Trophoblast cell (in vitro differentiated cells and primary cell): ENCODE measurements around the gene TADA3. TPM values are rescaled to one million over a fixed set of nuclear protein-coding genes. Genes with fewer than 3 reads are reported as not detected.

Source experiments
- DNase-seq, 2 donors: peaks; one replicate each; pipeline ENCODE4 v3.0.0-alpha.2; 2016
- H2AFZ ChIP-seq: 2 replicates; pipeline ENCODE4 v1.6.1; 2013; ENCODE audit warnings: low read length, moderate library complexity, mild to moderate bottlenecking; ENCODE audit not compliant: insufficient read depth, poor library complexity
- H2AK5ac ChIP-seq: 2 replicates; pipeline ENCODE4 v1.6.1; 2013; ENCODE audit warnings: mild to moderate bottlenecking, low read length
- H2BK120ac ChIP-seq: 2 replicates; pipeline ENCODE4 v1.6.1; 2013; ENCODE audit warnings: low read length, mild to moderate bottlenecking, moderate library complexity; ENCODE audit not compliant: insufficient read depth, poor library complexity
- H2BK12ac ChIP-seq: 2 replicates; pipeline ENCODE4 v1.6.1; 2013; ENCODE audit warnings: mild to moderate bottlenecking, low read length, moderate library complexity
- H2BK5ac ChIP-seq: 2 replicates; pipeline ENCODE4 v1.6.1; 2013; ENCODE audit warnings: low read length, low read depth, moderate library complexity, mild to moderate bottlenecking; ENCODE audit not compliant: poor library complexity
- H3K14ac ChIP-seq: 2 replicates; pipeline ENCODE4 v1.6.1; 2013; ENCODE audit warnings: mild to moderate bottlenecking, low read length
- H3K18ac ChIP-seq: 2 replicates; pipeline ENCODE4 v1.6.1; 2013; ENCODE audit warnings: mild to moderate bottlenecking, low read length
- H3K23ac ChIP-seq: 2 replicates; pipeline ENCODE4 v1.6.1; 2013; ENCODE audit warnings: low read length
- H3K27ac ChIP-seq: 2 replicates; pipeline ENCODE4 v1.5.1; 2013; ENCODE audit warnings: low read depth, mild to moderate bottlenecking, inconsistent platforms, low read length, moderate library complexity
- H3K27me3 ChIP-seq: 2 replicates; pipeline ENCODE4 v1.6.1; 2013; ENCODE audit warnings: inconsistent platforms, mild to moderate bottlenecking, low read length, moderate library complexity; ENCODE audit not compliant: insufficient read depth
- H3K36me3 ChIP-seq, 2 experiments: 1 replicate in 1 of 2; 2 replicates in 1 of 2; pipeline ENCODE4 v1.6.1; 2013; ENCODE audit warnings: low read length in 2 of 2, mild to moderate bottlenecking in 2 of 2, moderate library complexity in 1 of 2; ENCODE audit not compliant: insufficient read depth in 2 of 2, control insufficient read depth in 1 of 2
- H3K4ac ChIP-seq: 2 replicates; pipeline ENCODE4 v1.6.1; 2013; ENCODE audit warnings: low read depth, mild to moderate bottlenecking, low read length, moderate library complexity
- H3K4me1 ChIP-seq, 2 experiments: 1 replicate in 1 of 2; 2 replicates in 1 of 2; pipeline ENCODE4 v1.6.1; 2013; ENCODE audit warnings: low read length in 2 of 2, mild to moderate bottlenecking in 2 of 2, moderate library complexity in 1 of 2; ENCODE audit not compliant: insufficient read depth in 2 of 2, control insufficient read depth in 1 of 2
- H3K4me2 ChIP-seq: 2 replicates; pipeline ENCODE4 v1.6.1; 2013; ENCODE audit warnings: inconsistent platforms, mild to moderate bottlenecking, low read length, moderate library complexity
- H3K4me3 ChIP-seq: 2 replicates; pipeline ENCODE4 v1.5.1; 2013; ENCODE audit warnings: mild to moderate bottlenecking, low read depth, low read length, inconsistent platforms
- H3K79me1 ChIP-seq: one replicate; pipeline ENCODE4 v1.6.1; 2013; ENCODE audit warnings: low read length
- H3K79me2 ChIP-seq: 2 replicates; pipeline ENCODE4 v1.6.1; 2013; ENCODE audit warnings: low read length, mild to moderate bottlenecking; ENCODE audit not compliant: control insufficient read depth, insufficient read depth, poor library complexity
- H3K9ac ChIP-seq: 2 replicates; pipeline ENCODE4 v1.6.1; 2013; ENCODE audit warnings: mild to moderate bottlenecking, low read length
- H3K9me3 ChIP-seq: 2 replicates; pipeline ENCODE4 v1.6.1; 2013; ENCODE audit warnings: low read depth, mild to moderate bottlenecking, control low read depth, inconsistent platforms, low read length; ENCODE audit not compliant: insufficient read depth
- H4K12ac ChIP-seq: 2 replicates; pipeline ENCODE4 v1.6.1; 2013; ENCODE audit warnings: low read depth, mild to moderate bottlenecking, low read length, moderate library complexity
- H4K8ac ChIP-seq: 2 replicates; pipeline ENCODE4 v1.6.1; 2013; ENCODE audit warnings: low read depth, mild to moderate bottlenecking, low read length, moderate library complexity
- H4K91ac ChIP-seq: one replicate; pipeline ENCODE4 v1.6.1; 2013; ENCODE audit warnings: low read depth, mild to moderate bottlenecking, low read length, moderate library complexity
- WGBS: extraction: QIAGEN DNeasy Blood & Tissue Kit; methylation state at CpG from one replicate; pipeline ENCODE4 v1.1.7; 2013; ENCODE audit warnings: missing lambda C conversion rate; ENCODE audit not compliant: insufficient read length, insufficient coverage; ENCODE audit errors: extremely low coverage; 5-methylcytosine and 5-hydroxymethylcytosine counted together
- polyA plus RNA-seq: library from polyadenylated mRNA; stranded (reverse); fragments of 200-250 nt; gene quantifications from 2 replicates; pipeline ENCODE4 v1.2.3, GENCODE V29; 2013

TADA3 gene, protein sequence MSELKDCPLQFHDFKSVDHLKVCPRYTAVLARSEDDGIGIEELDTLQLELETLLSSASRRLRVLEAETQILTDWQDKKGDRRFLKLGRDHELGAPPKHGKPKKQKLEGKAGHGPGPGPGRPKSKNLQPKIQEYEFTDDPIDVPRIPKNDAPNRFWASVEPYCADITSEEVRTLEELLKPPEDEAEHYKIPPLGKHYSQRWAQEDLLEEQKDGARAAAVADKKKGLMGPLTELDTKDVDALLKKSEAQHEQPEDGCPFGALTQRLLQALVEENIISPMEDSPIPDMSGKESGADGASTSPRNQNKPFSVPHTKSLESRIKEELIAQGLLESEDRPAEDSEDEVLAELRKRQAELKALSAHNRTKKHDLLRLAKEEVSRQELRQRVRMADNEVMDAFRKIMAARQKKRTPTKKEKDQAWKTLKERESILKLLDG
- polyA plus RNA-seq: 56.0 and 56.8 TPM in 2 replicates

GRCh38 chr3:9792405-9793160, at the start of gene TADA3, which contains the start of gene ARPC4:
Gene TADA3, minus strand, starts transcription at chr3:9792473. Its CDS starts 1,007 bp downstream, at chr3:9791466.
Gene ARPC4, plus strand, starts transcription at chr3:9793082. Its CDS starts 40 bp downstream, at chr3:9793122.
- peak within 1 kb of the TSS; percentile 93 for H3K9ac ChIP-seq
- peak within 1 kb of the TSS; percentile 61 for H2AK5ac ChIP-seq
- peak within 1 kb of the TSS; percentile 91 for H4K8ac ChIP-seq
- peak within 1 kb of the TSS; percentile 72 for H3K4me2 ChIP-seq
- peak within 1 kb of the TSS; percentile 58 for H2AFZ ChIP-seq
- H3K79me2 ChIP-seq: peaks cover 12% of the 10 kb centered on the region
- WGBS: no CpG with 5 or more reads among the region's 65 CpGs
- no peak within 1 kb of the TSS for H3K23ac ChIP-seq
- H3K79me1 ChIP-seq: peaks cover 14% of the 10 kb centered on the region
- peaks cover 3% of the 10 kb centered on the region in 2 experiments for H3K4me1 ChIP-seq
- peaks cover 16 to 31% of the 10 kb centered on the region in 2 experiments for H3K36me3 ChIP-seq
- H2BK12ac ChIP-seq: peak within 1 kb of the TSS; percentile 45
- H3K9me3 ChIP-seq: no peaks in the 10 kb centered on the region
- peak within 1 kb of the TSS; percentile 92 for H4K12ac ChIP-seq
- peak within 1 kb of the TSS; percentile 89 for H3K27ac ChIP-seq
- peak within 1 kb of the TSS; percentile 93 for H3K14ac ChIP-seq
- peak; percentile 97 to 98 for DNase-seq
- H2BK5ac ChIP-seq: peak within 1 kb of the TSS; percentile 96
- no peaks in the 10 kb centered on the region for H3K27me3 ChIP-seq
- peak within 1 kb of the TSS; percentile 93 for H3K4me3 ChIP-seq
- peak within 1 kb of the TSS; percentile 95 for H4K91ac ChIP-seq
- peak within 1 kb of the TSS; percentile 87 for H2BK120ac ChIP-seq
- peak within 1 kb of the TSS; percentile 67 for H3K18ac ChIP-seq
- H3K4ac ChIP-seq: peak within 1 kb of the TSS; percentile 78

DNA sequence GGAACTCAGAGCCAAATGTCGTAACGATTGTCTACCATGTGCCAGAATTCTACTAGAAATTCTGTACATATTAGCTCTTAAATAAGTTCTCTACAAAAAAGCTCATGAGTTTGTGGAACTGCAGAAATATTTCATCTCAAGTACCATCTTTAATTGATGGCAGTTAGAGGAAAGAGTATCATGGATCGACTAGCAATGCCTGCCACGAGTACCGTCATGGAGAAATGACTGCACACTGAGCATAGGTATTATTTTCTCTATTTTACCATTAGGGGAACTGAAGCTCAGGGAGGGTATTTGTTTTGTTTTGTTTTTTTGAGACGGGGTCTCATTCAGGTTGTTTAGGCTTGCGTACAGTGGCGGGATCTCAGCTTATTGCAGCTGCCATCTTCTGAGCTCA, 48.7 kb upstream of the TADA3 start:
- Histone ChIP-seq H3K79me1 (peaks cover 9% of the 10 kb centered on the region), H3K9me3 (no peaks in the 10 kb centered on the region), H3K23ac (no peak overlapping the region), H3K36me3 (peaks cover 32 to 41% of the 10 kb centered on the region in 2 experiments), H2BK120ac (no peak overlapping the region), H3K4me2 (no peak overlapping the region), H3K4me3 (no peak overlapping the region), H3K18ac (no peak overlapping the region), H3K27ac (no peak overlapping the region), H3K14ac (no peak overlapping the region), H2BK5ac (no peak overlapping the region), H4K12ac (no peak overlapping the region), H3K9ac (no peak overlapping the region), H4K8ac (no peak overlapping the region), H2AFZ (no peak overlapping the region), H2BK12ac (no peak overlapping the region), H3K4me1 (peaks cover 2 to 4% of the 10 kb centered on the region in 2 experiments), H4K91ac (no peak overlapping the region), H2AK5ac (no peak overlapping the region), H3K79me2 (peaks cover 7% of the 10 kb centered on the region), H3K27me3 (no peaks in the 10 kb centered on the region), H3K4ac (no peak overlapping the region)
- DNase-seq: no peak
- WGBS: no CpG with 5 or more reads among the region's 8 CpGs

- Histone ChIP-seq H3K23ac (no peak overlapping the region), H4K8ac (no peak overlapping the region)
- no CpG with 5 or more reads among the region's 4 CpGs for WGBS
Observed at GRCh38 chr3:9838856-9839255, 46.6 kb upstream of the TADA3 start.

GRCh38 chr3:9837701-9838582, 45.7 kb upstream of the TADA3 start:
- no peak overlapping the region for H3K4me2 ChIP-seq
- peaks cover 54 to 64% of the 10 kb centered on the region in 2 experiments for H3K36me3 ChIP-seq
- no peak overlapping the region for H4K8ac ChIP-seq
- no peaks in the 10 kb centered on the region for H3K79me2 ChIP-seq
- no peak overlapping the region for H2AK5ac ChIP-seq
- no peak overlapping the region for H2BK12ac ChIP-seq
- H3K4me3 ChIP-seq: no peak overlapping the region
- DNase-seq: no peak
- H2BK5ac ChIP-seq: no peak overlapping the region
- no peak overlapping the region for H3K4ac ChIP-seq
- no peaks in the 10 kb centered on the region for H3K79me1 ChIP-seq
- H2AFZ ChIP-seq: no peak overlapping the region
- no CpG with 5 or more reads among the region's 12 CpGs for WGBS
- H3K9me3 ChIP-seq: no peaks in the 10 kb centered on the region
- H2BK120ac ChIP-seq: no peak overlapping the region
- no peak overlapping the region for H4K91ac ChIP-seq
- H3K18ac ChIP-seq: no peak overlapping the region
- H3K14ac ChIP-seq: no peak overlapping the region
- H3K27me3 ChIP-seq: no peaks in the 10 kb centered on the region
- H3K27ac ChIP-seq: no peak overlapping the region
- no peak overlapping the region for H3K23ac ChIP-seq
- peaks cover 0 to 2% of the 10 kb centered on the region in 2 experiments for H3K4me1 ChIP-seq
- H4K12ac ChIP-seq: no peak overlapping the region
- H3K9ac ChIP-seq: no peak overlapping the region

More at GRCh38 chr3:9838856-9839255, 46.6 kb upstream of the TADA3 start:
- no peak overlapping the region for H2BK120ac ChIP-seq
- no peak overlapping the region for H3K27ac ChIP-seq
- no peak overlapping the region for H4K12ac ChIP-seq
- H3K4me1 ChIP-seq: peaks cover 0 to 2% of the 10 kb centered on the region in 2 experiments
- H3K4ac ChIP-seq: no peak overlapping the region
- no peaks in the 10 kb centered on the region for H3K9me3 ChIP-seq
- no peak overlapping the region for H3K4me2 ChIP-seq
- no peak overlapping the region for H2AK5ac ChIP-seq
- no peak overlapping the region for H3K18ac ChIP-seq
- H3K9ac ChIP-seq: no peak overlapping the region
- no peaks in the 10 kb centered on the region for H3K27me3 ChIP-seq
- peaks cover 7% of the 10 kb centered on the region for H3K79me2 ChIP-seq
- H4K91ac ChIP-seq: no peak overlapping the region
- no peak overlapping the region for H2BK12ac ChIP-seq
- peaks cover 5% of the 10 kb centered on the region for H3K79me1 ChIP-seq
- H2BK5ac ChIP-seq: no peak overlapping the region
- no peak overlapping the region for H2AFZ ChIP-seq
- no peak for DNase-seq
- H3K14ac ChIP-seq: no peak overlapping the region
- H3K36me3 ChIP-seq: peaks cover 49 to 57% of the 10 kb centered on the region in 2 experiments
- no peak overlapping the region for H3K4me3 ChIP-seq
